Left kidney (tissue), 2 donors: Measurements from ENCODE around the gene HIVEP3. TPM values are rescaled to one million over a fixed set of nuclear protein-coding genes. Genes with fewer than 3 reads are reported as not detected.

ENCODE experiments used
- DNase-seq: peaks from one replicate; pipeline ENCODE4 v3.0.0-alpha.2; 2013
- polyA plus RNA-seq: library from polyadenylated mRNA; unstranded; fragments of 120-200 nt; gene quantifications from one replicate; pipeline ENCODE4 v1.2.1, GENCODE V29; 2013; ENCODE audit not compliant: insufficient read length

Gene HIVEP3
- polyA plus RNA-seq, 1 donor, result 4.0 TPM

- DNase-seq, result no peak
Observed at GRCh38 chr1:41631154-41631553, 287.6 kb downstream of the HIVEP3 start.

GRCh38 chr1:41629571-41629970, 289.2 kb downstream of the HIVEP3 start:
- no peak for DNase-seq

GRCh38 chr1:41629141-41629540, 289.6 kb downstream of the HIVEP3 start:
- no peak for DNase-seq

- no peak for DNase-seq
Observed at GRCh38 chr1:41627491-41628280, 291.0 kb downstream of the HIVEP3 start.

GRCh38 chr1:41626616-41627375, 291.9 kb downstream of the HIVEP3 start:
- DNase-seq, result no peak

- no peak for DNase-seq
Observed at GRCh38 chr1:41626146-41626545, 292.6 kb downstream of the HIVEP3 start.

GRCh38 chr1:41623736-41624135, 295.0 kb downstream of the HIVEP3 start:
- no peak for DNase-seq

- DNase-seq, result no peak
Observed at GRCh38 chr1:41622859-41623732, 295.6 kb downstream of the HIVEP3 start.

GRCh38 chr1:41622402-41622801, 296.3 kb downstream of the HIVEP3 start:
- DNase-seq, result no peak

- no peak for DNase-seq
Observed at GRCh38 chr1:41621791-41622190, 296.9 kb downstream of the HIVEP3 start.

GRCh38 chr1:41621256-41621655, 297.5 kb downstream of the HIVEP3 start:
- no peak for DNase-seq

GRCh38 chr1:41620365-41621169, 298.2 kb downstream of the HIVEP3 start:
- no peak for DNase-seq

- no peak for DNase-seq
Observed at GRCh38 chr1:41619511-41620364, 299.0 kb downstream of the HIVEP3 start.

- DNase-seq, result no peak
Observed at GRCh38 chr1:41618871-41619270, 299.9 kb downstream of the HIVEP3 start.

- DNase-seq, result no peak
Observed at GRCh38 chr1:41618066-41618825, 300.5 kb downstream of the HIVEP3 start.

GRCh38 chr1:41617336-41617735, 301.4 kb downstream of the HIVEP3 start:
- DNase-seq, result no peak

- DNase-seq, result no peak
Observed at GRCh38 chr1:41616563-41616962, 302.2 kb downstream of the HIVEP3 start.

GRCh38 chr1:41615981-41616380, 302.7 kb downstream of the HIVEP3 start:
- no peak for DNase-seq

- DNase-seq, result no peak
Observed at GRCh38 chr1:41615316-41615715, 303.4 kb downstream of the HIVEP3 start.

GRCh38 chr1:41614818-41615217, 303.9 kb downstream of the HIVEP3 start:
- DNase-seq, result no peak
